ENCODE measurements around the gene PCK2.

Gene PCK2

DNA sequence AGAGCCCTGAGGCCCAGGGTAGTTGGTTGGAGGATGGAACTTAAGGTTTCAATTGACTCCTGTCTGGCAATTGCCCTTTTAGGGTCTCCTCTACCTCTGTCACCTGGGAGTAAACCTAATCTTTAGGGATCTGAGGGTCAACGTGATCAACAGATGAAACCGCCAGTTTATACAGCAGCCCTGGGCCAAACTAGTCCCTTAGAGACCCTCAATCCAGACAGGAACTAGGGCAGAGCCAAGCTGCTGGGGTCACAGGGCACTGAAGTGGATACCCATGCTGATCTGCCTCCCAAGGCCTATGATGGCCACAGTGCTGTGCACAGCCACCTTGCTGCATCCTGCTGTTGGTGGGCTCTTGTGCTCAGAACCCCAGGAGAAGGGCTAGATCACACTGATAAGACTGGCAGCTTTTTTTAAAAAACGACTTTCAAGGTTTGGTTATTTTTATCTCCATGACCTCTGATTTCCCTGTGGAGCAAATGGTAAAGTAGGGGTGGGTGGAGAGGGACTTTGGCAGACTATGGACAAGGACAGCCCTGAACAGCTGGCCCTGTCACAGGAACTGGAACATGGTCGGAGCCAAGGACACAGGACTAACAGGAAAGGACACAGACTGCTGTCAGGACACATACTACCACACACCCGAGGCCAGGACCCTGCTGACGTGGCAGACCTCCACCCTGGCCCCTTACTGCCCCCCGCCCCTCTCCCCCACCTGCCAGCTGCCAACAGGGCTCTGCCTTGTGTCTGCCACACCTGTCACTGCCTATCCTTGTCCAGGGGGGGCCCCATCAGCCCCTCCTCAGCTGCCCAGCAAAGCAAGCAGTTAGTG lies 36.8 kb downstream of the PCK2 start:
- H3K27ac ChIP-seq: peak overlapping the region in 1 of 21 experiments; percentile 14
- no peak overlapping the region for H3K4me3 ChIP-seq

- H3K27ac ChIP-seq: peak overlapping the region in 5 of 21 experiments; percentile 14 to 55 (median 37)
- no peak overlapping the region for H3K4me3 ChIP-seq
These were observed 37.4 kb downstream of the PCK2 start for GRCh38 chr14:24131549-24131966.

GRCh38 chr14:24132061-24132685 lies 38.1 kb downstream of the PCK2 start:
- no peak overlapping the region for H3K4me3 ChIP-seq
- peak overlapping the region in 12 of 21 experiments; percentile 18 to 74 (median 37) for H3K27ac ChIP-seq

- Histone ChIP-seq H3K27ac (peak overlapping the region in 5 of 21 experiments; percentile 20 to 55 (median 37)), H3K4me3 (no peak overlapping the region)
These were observed 38.9 kb downstream of the PCK2 start for GRCh38 chr14:24132976-24133375.

DNA sequence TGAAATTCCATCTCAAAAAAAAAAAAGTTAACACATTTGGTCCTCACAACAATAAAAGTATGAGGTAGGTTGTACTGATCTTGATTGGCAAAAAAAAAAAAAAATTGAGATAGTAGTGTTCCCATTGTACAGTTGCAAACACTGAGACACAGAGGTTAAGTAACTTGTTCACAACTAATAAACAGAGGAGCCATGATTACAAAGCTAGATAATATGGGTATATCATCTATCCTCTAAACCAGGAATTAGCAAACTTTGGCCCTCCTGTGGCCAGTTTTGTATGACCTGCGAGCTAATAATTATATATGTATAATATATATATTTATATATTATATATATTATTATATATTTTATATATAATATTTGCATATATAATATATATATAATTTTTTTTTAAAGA lies 39.6 kb downstream of the PCK2 start:
- H3K27ac ChIP-seq: no peak overlapping the region

GRCh38 chr14:24135584-24135833 lies 41.4 kb downstream of the PCK2 start:
- Histone ChIP-seq H3K27ac (peak overlapping the region in 20 of 21 experiments; percentile 50 to 100 (median 96)), H3K4me3 (peak overlapping the region; percentile 63 to 100 (median 96))

More for the DNA sequence above, 39.6 kb downstream of the PCK2 start:
- no peak overlapping the region for H3K4me3 ChIP-seq

DNA sequence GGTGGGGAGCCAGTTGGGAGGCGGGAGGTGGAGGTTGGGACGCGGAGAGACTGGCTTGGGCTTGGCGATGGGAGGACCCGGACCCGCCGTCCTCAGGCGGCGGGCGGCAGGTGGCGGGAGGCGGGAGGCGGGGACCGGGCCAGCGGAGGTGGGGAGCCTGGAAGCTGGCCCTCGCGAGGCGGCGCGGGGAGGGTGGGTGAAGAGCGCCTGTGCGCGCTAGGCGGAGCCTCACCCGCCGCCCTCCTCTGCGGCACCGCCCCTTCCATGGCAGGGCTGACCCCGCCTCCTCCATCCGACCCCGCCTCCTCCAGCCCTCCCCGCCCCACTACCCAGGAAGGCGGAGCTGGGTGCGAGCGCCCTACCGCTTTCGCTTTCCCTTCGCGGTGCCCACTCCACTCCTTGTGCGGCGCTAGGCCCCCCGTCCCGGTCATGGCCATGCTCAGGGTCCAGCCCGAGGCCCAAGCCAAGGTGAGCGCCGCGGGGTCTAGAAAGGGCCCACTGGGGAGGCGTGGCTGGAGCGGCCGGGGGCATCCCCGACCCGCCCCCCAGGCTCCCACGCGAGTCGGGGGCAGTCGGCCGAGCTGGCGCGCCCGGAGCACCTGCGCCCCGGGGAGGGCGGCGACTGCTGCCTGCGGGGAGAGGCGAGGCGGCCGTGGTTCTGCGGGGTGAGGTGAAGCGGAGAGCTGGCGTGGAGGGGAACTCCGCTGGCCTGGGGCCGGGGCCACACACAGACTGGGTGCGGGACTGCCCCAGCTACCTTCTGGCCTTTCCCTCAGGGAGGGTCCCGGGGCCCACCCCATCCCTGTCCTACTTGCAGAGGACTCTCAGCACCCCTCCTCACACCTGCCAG lies 41.9 kb downstream of the PCK2 start, which contains the start of gene PSME1:
PSME1 (plus strand) TSS at position 361 of the 850 bp plus-strand sequence; CDS start at position 430, 69 bp downstream.
- Histone ChIP-seq H3K27ac (peak within 1 kb of the TSS; percentile 89 to 100 (median 96)), H3K4me3 (peak within 1 kb of the TSS; percentile 63 to 100 (median 96))

DNA sequence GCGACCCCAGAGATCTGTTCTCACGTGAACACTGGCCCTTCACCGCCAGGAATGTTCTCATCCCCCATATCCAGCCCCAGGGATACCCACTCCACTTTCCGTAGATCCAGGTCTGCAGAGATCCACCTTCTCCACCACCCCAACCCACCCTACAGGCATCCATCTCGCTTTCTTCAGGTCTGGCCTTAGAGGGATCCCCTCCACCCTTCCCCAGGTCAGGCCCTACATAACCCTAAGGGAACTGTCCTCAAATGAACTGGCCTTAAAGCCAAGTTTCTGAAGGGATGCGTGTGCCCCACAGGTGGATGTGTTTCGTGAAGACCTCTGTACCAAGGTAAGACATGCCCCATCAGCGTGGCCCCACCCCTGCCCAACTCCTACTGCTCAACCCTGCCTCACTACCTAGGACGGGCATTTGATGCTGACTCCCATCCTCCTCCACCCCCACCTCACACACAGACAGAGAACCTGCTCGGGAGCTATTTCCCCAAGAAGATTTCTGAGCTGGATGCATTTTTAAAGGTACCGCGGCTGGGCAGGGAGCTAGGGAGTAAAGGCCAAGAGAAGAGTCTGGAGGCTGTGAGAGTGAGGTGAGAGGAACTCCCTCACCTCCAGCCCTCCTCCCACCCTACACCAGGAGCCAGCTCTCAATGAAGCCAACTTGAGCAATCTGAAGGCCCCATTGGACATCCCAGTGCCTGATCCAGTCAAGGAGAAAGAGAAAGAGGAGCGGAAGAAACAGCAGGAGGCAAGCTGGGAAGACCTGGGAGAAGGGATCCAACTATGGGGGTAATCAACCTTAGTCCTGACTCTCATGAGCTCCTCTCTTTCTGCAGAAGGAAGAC lies 42.8 kb downstream of the PCK2 start:
- Histone ChIP-seq H3K4me3 (peak overlapping the region; percentile 63 to 100 (median 96)), H3K27ac (peak overlapping the region; percentile 89 to 100 (median 96))

DNA sequence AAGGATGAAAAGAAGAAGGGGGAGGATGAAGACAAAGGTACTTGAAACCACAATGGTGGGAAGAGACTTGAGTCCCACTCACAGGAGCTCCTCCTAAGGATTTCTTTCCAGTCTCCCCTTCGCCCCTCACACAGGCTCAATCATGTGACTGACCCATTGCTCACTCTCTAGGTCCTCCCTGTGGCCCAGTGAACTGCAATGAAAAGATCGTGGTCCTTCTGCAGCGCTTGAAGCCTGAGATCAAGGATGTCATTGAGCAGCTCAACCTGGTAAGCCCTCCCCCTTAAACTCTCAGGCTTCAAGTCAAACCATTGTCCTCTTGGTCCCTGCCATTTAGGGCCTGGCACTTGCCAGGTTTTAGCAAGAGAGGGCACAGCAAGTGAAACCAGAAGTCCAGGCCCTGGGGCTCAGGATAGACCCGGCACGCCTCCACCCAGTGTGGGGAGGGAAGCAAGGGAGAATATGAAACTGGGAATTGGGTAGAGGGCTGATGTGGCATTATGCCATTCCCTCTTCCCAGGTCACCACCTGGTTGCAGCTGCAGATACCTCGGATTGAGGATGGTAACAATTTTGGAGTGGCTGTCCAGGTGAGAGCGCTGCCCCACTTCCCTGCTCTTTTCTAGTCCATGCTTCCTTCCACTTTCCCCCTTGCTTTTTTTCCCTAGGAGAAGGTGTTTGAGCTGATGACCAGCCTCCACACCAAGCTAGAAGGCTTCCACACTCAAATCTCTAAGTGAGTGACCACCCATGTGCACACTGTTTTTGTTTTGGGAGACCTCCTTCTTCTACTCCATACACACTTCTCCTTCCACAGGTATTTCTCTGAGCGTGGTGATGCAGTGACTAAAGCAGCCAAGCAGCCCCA lies 43.7 kb downstream of the PCK2 start:
- Histone ChIP-seq H3K27ac (peak overlapping the region in 9 of 21 experiments; percentile 89 to 100 (median 96)), H3K4me3 (no peak overlapping the region)

- no peak overlapping the region for H3K4me3 ChIP-seq
- peak overlapping the region in 5 of 21 experiments; percentile 7 to 28 (median 9) for H3K27ac ChIP-seq
These were observed 44.5 kb downstream of the PCK2 start for GRCh38 chr14:24138396-24139271.

DNA sequence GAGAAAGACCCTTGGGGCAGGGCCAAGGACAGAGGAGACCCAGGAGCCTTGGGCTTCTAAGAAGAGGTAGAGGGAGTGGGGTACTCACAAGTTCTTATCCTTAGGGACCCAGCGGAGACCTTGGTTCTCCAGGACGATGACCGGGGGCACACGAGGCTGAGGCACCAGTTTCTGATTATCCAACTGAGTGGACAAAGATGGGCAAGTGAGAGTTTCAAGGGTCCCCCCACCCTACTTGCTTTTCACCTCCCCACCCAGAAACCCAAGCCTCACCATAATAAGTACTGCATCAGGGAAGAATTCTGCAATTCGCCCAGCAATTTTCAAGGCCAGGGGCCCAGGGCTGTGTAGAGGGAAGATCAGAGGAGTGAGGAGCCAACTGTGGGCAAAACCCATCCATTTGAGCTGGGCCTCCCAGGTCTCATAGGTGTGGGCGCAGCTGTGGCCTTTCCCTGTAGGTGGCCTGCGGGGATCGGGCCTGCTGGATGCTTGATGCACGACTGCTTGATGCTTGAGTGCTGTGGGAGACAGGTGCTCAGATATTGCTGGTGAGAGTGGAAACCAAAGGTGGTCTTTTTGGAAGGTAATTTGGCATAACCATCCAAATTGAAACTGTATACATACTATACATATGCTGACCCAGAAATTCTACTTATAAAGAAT lies 45.3 kb downstream of the PCK2 start:
- Histone ChIP-seq H3K4me3 (no peak overlapping the region), H3K27ac (peak overlapping the region in 5 of 21 experiments; percentile 13 to 95 (median 55))

- H3K4me3 ChIP-seq: peak within 1 kb of the TSS; percentile 44 to 90 (median 70)
- H3K27ac ChIP-seq: peak within 1 kb of the TSS; percentile 52 to 95 (median 86)
These were observed 47.2 kb downstream of the PCK2 start, which contains the start of gene EMC9 for GRCh38 chr14:24141097-24141880. EMC9 (minus strand) TSS chr14:24141591; CDS start chr14:24141304, 287 bp downstream.

DNA sequence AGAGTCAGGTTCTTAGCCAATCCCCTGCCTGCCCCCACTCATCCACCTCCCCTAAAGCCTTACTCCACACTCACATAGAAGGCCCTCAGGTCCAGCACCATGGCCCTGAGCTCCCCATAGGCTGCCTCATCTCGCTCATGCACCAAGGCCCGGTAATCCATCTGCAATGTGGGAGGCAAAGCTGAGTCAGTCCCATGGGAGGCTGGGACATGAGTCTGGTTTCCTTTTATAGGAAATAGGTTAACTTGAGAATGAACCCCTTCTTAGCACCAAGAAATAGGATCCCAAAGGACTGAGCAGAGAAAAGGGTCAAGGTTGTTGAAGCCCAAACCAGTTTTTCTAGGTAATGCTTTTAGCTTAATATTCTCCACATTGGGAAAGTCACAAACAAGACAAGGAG lies 49.4 kb downstream of the PCK2 start:
- Histone ChIP-seq H3K27ac (peak overlapping the region in 1 of 21 experiments; percentile 24), H3K4me3 (no peak overlapping the region)

GRCh38 chr14:24144451-24144850 lies 50.3 kb downstream of the PCK2 start:
- peak overlapping the region in 2 of 21 experiments; percentile 14 to 85 for H3K27ac ChIP-seq

GRCh38 chr14:24145219-24145618 lies 51.1 kb downstream of the PCK2 start:
- peak overlapping the region in 15 of 21 experiments; percentile 2 to 94 (median 88) for H3K27ac ChIP-seq
- peak overlapping the region in 2 of 7 experiments; percentile 82 to 87 for H3K4me3 ChIP-seq

More at GRCh38 chr14:24144451-24144850, 50.3 kb downstream of the PCK2 start:
- H3K4me3 ChIP-seq: no peak overlapping the region
